ENCODE results near the gene CELA2A.

CELA2A gene

GRCh38 chr1:15456313-15456954, at the start of gene CELA2A:
TSS of gene CELA2A (plus strand) at chr1:15456732. CDS start at chr1:15456754, 22 bp downstream.
- DNase-seq, result no peak

DNA sequence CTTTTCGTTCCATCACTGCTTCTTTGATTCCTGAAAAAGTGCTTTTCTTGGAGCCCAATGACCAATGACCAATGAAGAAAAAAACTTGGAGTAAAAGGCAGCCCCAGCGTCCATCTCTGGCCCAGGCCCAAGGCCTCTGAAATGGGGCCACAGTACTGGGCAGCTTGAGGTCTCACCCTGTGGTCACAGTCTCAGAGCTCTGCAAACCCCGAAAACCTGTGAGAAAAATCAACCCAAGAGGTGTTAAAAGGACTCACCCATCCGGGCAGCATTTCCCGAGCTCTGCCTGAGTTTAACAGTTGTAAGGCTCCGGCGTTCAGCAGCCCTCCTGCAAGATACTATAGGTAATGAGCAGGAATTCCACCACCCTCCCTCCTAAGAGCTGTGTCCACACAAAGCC, 49.0 kb upstream of the CELA2A start:
- DNase-seq, result no peak

GRCh38 chr1:15408890-15409387, 47.6 kb upstream of the CELA2A start:
- DNase-seq, result no peak

DNA sequence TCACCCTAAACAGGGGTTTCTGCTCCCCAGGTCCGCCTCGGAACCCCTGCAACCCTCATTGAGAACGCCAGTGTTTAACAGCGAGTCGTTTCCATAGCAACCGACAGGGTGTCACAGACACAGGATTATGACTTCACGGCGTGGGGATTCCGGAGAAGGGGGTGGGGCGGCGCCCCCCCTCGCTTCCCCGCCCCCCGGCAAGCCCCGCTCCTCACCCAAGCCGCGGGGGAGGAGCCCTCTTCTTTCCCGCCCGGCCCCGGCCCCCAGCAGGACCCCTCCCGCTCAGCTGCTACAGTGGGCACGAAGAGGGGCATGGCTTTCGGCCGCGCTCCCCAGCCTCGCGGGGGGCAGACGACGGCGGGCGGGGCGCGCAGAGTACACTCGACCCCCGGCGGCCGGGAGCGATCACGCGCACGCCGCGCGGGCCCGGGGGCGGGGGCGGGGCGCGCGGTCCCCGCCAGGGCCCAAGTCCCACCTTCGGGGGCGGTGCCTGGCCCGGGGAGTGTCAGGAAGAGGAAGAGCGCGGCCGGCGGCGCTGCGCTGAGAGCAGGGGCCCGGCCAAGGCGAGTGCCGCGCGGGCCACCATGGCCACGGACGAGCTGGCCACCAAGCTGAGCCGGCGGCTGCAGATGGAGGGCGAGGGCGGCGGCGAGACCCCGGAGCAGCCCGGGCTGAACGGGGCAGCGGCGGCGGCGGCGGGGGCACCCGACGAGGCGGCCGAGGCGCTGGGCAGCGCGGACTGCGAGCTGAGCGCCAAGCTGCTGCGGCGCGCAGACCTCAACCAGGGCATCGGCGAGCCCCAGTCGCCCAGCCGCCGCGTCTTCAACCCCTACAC, 46.9 kb upstream of the CELA2A start, which contains the start of gene EFHD2:
Gene EFHD2, plus strand, starts transcription at position 501 of the 835 bp plus-strand sequence. Its CDS starts 84 bp downstream, at position 585.
- DNase-seq, result no peak

- no peak for DNase-seq
Measured at GRCh38 chr1:15410223-15410883, 46.2 kb upstream of the CELA2A start.

DNA sequence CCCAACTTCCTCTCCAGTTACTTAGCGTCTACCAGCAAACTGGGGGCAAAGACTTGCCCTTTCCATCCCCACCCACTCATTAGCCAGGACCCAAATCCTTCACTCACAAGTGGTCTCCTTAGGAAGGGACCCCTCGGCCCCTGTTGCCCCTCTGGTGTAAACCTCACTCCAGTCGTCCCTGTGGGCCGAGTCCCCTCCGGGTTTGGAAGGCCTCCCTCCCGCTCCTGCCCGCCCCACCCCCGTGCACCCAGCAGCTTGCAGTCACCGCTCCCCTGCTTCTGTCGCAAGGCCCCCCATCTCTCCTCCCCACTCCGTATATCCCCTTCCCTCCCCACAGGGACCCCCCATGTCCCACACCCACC, 45.7 kb upstream of the CELA2A start:
- DNase-seq, result no peak

DNA sequence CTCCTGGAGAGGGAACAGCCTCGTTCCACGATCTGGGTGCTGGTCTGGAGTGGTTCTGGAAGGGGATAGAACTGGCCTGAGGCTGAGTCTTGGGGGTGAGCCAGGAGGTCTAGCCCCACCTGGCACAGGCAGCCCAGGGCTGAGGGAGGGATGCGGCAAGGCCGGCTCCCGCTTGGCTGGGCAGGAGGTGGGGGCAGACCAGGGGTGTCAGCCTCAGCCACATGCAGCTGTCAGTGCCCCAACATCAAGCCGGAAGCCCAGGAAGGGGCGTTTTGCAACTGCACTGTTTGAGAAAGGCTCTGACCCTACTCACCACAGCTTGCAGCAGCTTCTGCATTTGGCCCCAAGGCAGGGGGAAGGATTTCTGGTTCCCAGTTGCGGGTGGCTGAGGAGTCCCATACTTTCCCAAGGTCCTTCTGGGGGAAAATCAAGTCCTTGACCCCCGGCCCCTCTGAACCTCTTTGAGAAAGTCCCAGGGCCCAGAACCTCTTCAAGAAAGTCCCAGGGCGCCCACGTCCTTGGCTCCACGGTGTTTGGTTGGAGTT, 44.9 kb upstream of the CELA2A start:
- no peak for DNase-seq

- DNase-seq, result no peak
Measured at GRCh38 chr1:15412175-15412800, 44.2 kb upstream of the CELA2A start.

DNA sequence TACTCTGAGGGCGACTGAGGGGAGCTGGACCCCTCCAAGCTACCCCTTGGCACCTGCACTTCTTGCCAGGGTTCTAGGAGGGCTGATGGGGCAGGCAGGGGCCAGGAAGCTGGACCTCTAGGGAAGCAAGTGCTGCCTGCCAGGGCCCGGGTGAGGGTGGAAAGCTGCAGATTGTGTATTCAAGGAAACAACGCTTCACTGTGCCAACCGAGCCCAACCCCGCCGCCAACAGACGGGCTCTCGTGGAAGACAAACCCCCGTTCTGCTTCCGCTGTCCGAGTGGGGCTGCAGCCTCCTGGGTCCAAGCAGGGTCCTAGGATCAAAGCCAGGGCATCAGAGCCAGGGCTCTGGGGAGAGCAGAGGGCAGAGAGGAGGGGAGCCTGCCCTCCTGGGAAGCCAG, 43.7 kb upstream of the CELA2A start:
- no peak for DNase-seq

GRCh38 chr1:15413563-15414444, 42.7 kb upstream of the CELA2A start:
- DNase-seq, result no peak

- no peak for DNase-seq
Measured at GRCh38 chr1:15414445-15414983, 42.0 kb upstream of the CELA2A start.

DNA sequence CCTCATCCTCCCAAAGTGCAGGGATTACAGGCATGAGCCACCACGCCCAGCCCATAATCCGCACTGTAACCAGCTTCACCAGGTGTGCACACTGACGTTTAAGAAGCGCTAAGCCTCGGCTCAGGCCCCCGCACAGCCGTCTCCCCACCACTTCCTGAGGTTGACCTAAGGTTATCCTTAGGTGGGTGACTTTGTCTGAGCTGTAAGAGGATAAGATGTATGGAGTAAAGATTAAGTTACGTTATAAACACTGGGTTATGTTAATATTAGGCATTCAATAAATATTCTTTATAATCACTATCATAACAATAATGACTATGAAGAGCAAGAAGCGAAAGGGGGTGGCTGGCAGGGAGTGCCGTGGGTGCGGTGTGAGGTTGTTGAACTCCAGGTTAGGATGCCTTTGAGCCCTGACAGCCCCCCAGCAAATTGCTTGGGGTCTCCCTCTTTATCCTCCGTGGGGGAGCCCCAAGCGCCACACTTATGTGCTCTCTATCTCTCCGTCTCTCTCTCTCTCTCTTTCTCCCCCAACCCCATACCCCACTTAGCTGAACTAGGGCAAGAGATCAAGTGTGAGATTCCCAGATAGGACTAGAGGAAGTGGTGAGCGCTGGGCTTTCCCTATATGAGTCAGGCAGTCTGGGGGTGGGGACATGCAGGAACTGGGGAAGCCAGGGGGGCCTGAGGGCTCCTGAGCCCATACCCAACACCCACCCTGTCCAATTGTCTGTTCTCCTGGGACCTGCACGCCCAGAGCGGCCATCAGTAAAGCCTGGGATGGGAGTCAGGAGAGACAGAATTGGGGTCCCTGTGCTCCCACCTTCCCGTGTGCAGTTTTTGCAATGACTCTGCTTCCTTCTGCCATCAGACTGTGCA, 39.2 kb upstream of the CELA2A start:
- DNase-seq, result no peak

- no peak for DNase-seq
Measured at GRCh38 chr1:15418806-15419515, 37.6 kb upstream of the CELA2A start.

GRCh38 chr1:15420853-15421465, 35.6 kb upstream of the CELA2A start:
- DNase-seq, result no peak

GRCh38 chr1:15422871-15423270, 33.7 kb upstream of the CELA2A start:
- DNase-seq, result no peak

GRCh38 chr1:15423355-15424077, 33.0 kb upstream of the CELA2A start:
- DNase-seq, result no peak

GRCh38 chr1:15424146-15424667, 32.3 kb upstream of the CELA2A start:
- no peak for DNase-seq

- DNase-seq, result no peak
Measured at GRCh38 chr1:15424981-15425380, 31.6 kb upstream of the CELA2A start.

All from NCI-H524 treated with DMSO at 0.1 percent for 48 hours (cell line).